ENCODE data around the gene MYH10.

The MYH10 gene

GRCh38 chr17:8469964-8470363 lies 160.6 kb downstream of the MYH10 start:
- DNase-seq: no peak

- no peak for DNase-seq
Measured at GRCh38 chr17:8468980-8469379, 161.5 kb downstream of the MYH10 start.

GRCh38 chr17:8468127-8468526 lies 162.4 kb downstream of the MYH10 start:
- no peak for DNase-seq

GRCh38 chr17:8467527-8467926 lies 163.0 kb downstream of the MYH10 start:
- no peak for DNase-seq

- no peak for DNase-seq
Measured at GRCh38 chr17:8466873-8467272, 163.7 kb downstream of the MYH10 start.

- no peak for DNase-seq
Measured at GRCh38 chr17:8466456-8466855, 164.1 kb downstream of the MYH10 start.

- DNase-seq: no peak
Measured at GRCh38 chr17:8465759-8466158, 164.8 kb downstream of the MYH10 start.

- no peak for DNase-seq
Measured at GRCh38 chr17:8465356-8465755, 165.2 kb downstream of the MYH10 start.

GRCh38 chr17:8464941-8465340 lies 165.6 kb downstream of the MYH10 start:
- no peak for DNase-seq

GRCh38 chr17:8463099-8463498 lies 167.4 kb downstream of the MYH10 start:
- DNase-seq: no peak

- no peak for DNase-seq
Measured at GRCh38 chr17:8462564-8462963, 168.0 kb downstream of the MYH10 start.

GRCh38 chr17:8459831-8460230 lies 170.7 kb downstream of the MYH10 start:
- DNase-seq: no peak

GRCh38 chr17:8459107-8459506 lies 171.4 kb downstream of the MYH10 start:
- DNase-seq: no peak

GRCh38 chr17:8458128-8458527 lies 172.4 kb downstream of the MYH10 start:
- no peak for DNase-seq

GRCh38 chr17:8455665-8456209 lies 174.8 kb downstream of the MYH10 start:
- no peak for DNase-seq

- DNase-seq: no peak
Measured at GRCh38 chr17:8453326-8453725, 177.2 kb downstream of the MYH10 start.

- DNase-seq: no peak
Measured at GRCh38 chr17:8451933-8452614, 178.5 kb downstream of the MYH10 start.

GRCh38 chr17:8448310-8448709 lies 182.2 kb downstream of the MYH10 start:
- DNase-seq: no peak

- DNase-seq: no peak
Measured at GRCh38 chr17:8447799-8448198, 182.7 kb downstream of the MYH10 start.

- no peak for DNase-seq
Measured at GRCh38 chr17:8445536-8445935, 185.0 kb downstream of the MYH10 start.

- DNase-seq: no peak
Measured at GRCh38 chr17:8444494-8444893, 186.0 kb downstream of the MYH10 start.

- DNase-seq: no peak
Measured at GRCh38 chr17:8443756-8444155, 186.8 kb downstream of the MYH10 start.

- no peak for DNase-seq
Measured at GRCh38 chr17:8442310-8442709, 188.2 kb downstream of the MYH10 start.

- no peak for DNase-seq
Measured at GRCh38 chr17:8441690-8442089, 188.8 kb downstream of the MYH10 start.

- DNase-seq: no peak
Measured at GRCh38 chr17:8439681-8440080, 190.8 kb downstream of the MYH10 start.

Data from CD4-positive, alpha-beta T cell treated with Interferon gamma for 1 hour (primary cell).